Measurements from ENCODE around the gene TSPAN19. TPM values are rescaled to one million over a fixed set of nuclear protein-coding genes. Genes with fewer than 3 reads are reported as not detected.

TSPAN19 gene
- total RNA-seq, 1 experiment from 2014 or later: not detected

DNA sequence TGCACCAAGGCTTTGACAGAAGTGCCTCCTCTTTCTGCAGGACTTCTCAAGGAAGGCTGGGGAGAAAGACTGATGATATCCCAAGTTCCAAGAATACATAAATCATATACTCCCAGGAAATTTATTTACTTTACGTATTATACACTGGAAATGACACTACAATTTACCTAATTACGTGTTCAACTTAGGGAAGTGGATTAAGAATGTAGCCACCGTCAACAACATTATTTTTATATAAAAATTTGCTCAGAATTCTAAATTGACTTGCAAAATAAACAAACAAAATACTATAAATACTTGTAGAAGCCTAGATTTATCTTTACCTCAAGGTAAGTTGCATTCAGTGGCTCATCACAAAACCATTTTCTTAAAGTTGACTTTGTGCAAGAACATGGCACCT is 18.9 kb downstream of the TSPAN19 start:
- no peak for TF ChIP-seq SIN3A (IDR thresholded peaks at IDR 0.05; ENCODE audit: borderline replicate concordance, insufficient read depth, low read depth, low read length)
- no peak for TF ChIP-seq TCF7L2 (IDR thresholded peaks at IDR 0.05; ENCODE audit: low read depth, low read length)
- no peak for TF ChIP-seq POLR2AphosphoS5 (IDR thresholded peaks at IDR 0.05; ENCODE audit: low read depth, low read length)
- TF ChIP-seq, protein P1, sequence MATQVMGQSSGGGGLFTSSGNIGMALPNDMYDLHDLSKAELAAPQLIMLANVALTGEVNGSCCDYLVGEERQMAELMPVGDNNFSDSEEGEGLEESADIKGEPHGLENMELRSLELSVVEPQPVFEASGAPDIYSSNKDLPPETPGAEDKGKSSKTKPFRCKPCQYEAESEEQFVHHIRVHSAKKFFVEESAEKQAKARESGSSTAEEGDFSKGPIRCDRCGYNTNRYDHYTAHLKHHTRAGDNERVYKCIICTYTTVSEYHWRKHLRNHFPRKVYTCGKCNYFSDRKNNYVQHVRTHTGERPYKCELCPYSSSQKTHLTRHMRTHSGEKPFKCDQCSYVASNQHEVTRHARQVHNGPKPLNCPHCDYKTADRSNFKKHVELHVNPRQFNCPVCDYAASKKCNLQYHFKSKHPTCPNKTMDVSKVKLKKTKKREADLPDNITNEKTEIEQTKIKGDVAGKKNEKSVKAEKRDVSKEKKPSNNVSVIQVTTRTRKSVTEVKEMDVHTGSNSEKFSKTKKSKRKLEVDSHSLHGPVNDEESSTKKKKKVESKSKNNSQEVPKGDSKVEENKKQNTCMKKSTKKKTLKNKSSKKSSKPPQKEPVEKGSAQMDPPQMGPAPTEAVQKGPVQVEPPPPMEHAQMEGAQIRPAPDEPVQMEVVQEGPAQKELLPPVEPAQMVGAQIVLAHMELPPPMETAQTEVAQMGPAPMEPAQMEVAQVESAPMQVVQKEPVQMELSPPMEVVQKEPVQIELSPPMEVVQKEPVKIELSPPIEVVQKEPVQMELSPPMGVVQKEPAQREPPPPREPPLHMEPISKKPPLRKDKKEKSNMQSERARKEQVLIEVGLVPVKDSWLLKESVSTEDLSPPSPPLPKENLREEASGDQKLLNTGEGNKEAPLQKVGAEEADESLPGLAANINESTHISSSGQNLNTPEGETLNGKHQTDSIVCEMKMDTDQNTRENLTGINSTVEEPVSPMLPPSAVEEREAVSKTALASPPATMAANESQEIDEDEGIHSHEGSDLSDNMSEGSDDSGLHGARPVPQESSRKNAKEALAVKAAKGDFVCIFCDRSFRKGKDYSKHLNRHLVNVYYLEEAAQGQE (IDR thresholded peaks at IDR 0.05; ENCODE audit: insufficient read depth in 1 of 2, low read depth in 2 of 2, low read length in 1 of 2): no peak
- TF ChIP-seq, protein P2, sequence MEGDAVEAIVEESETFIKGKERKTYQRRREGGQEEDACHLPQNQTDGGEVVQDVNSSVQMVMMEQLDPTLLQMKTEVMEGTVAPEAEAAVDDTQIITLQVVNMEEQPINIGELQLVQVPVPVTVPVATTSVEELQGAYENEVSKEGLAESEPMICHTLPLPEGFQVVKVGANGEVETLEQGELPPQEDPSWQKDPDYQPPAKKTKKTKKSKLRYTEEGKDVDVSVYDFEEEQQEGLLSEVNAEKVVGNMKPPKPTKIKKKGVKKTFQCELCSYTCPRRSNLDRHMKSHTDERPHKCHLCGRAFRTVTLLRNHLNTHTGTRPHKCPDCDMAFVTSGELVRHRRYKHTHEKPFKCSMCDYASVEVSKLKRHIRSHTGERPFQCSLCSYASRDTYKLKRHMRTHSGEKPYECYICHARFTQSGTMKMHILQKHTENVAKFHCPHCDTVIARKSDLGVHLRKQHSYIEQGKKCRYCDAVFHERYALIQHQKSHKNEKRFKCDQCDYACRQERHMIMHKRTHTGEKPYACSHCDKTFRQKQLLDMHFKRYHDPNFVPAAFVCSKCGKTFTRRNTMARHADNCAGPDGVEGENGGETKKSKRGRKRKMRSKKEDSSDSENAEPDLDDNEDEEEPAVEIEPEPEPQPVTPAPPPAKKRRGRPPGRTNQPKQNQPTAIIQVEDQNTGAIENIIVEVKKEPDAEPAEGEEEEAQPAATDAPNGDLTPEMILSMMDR (IDR thresholded peaks at IDR 0.05): no peak
- POLR2A ChIA-PET: no interaction called here
- no peak for ATAC-seq
- Histone ChIP-seq H3K4me1 (ENCODE audit: control insufficient read depth, insufficient read depth, low read length) (no peaks in the 10 kb centered on the region), H3K9me3 (ENCODE audit: control insufficient read depth, insufficient read depth, low read depth, low read length) (no peaks in the 10 kb centered on the region), H3K27ac (ENCODE audit: low read length) (no peak overlapping the region), H3K36me3 (ENCODE audit: control insufficient read depth, insufficient read depth, low read length) (no peaks in the 10 kb centered on the region), H3K4me3 (ENCODE audit: low read depth in 2 of 2, low read length in 2 of 2) (no peak overlapping the region), H3K27me3 (ENCODE audit: control insufficient read depth, insufficient read depth, low read length) (no peaks in the 10 kb centered on the region)
- intact Hi-C loops (cut with micrococcal nuclease; ENCODE audit: unreplicated experiment) (no loop called here), in situ Hi-C loops (cut with HindIII; ENCODE audit: low pct_unique_long_range_greater_than_20kb, low sequenced_read_pairs) (no loop called here)
- BruUV-seq (replicated peaks): no TSS peak
- DNase-seq (ENCODE audit: low read depth, low spot score): no peak
- CTCF ChIA-PET: no interaction called here

DNA sequence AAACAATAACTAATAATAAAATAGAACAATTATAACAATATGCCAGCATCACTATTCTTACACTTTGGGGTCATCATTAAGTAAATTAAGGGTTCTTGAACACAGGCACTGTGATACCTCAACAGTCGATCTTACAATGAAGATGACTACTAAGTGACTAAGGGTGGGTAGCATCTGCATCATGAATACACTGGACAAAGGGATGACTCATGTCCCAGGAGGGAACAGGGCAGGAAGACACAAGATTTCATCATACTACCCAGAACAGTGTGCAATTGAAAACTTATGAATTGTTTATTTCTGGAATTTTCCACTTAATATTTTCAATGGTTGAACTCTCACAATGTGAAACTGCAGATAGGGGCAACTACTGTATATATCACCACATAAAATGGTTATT is 19.7 kb downstream of the TSPAN19 start:
- H3K27me3 ChIP-seq (ENCODE audit: control insufficient read depth, insufficient read depth, low read length): no peaks in the 10 kb centered on the region
- POLR2A ChIA-PET: no interaction called here
- intact Hi-C loops (cut with micrococcal nuclease; ENCODE audit: unreplicated experiment): no loop called here

More for the DNA sequence above, 19.7 kb downstream of the TSPAN19 start:
- in situ Hi-C loops (cut with HindIII; ENCODE audit: low pct_unique_long_range_greater_than_20kb, low sequenced_read_pairs): no loop called here
- BruUV-seq (replicated peaks): no TSS peak
- Histone ChIP-seq H3K36me3 (ENCODE audit: control insufficient read depth, insufficient read depth, low read length) (no peaks in the 10 kb centered on the region), H3K27ac (ENCODE audit: low read length) (no peak overlapping the region), H3K9me3 (ENCODE audit: control insufficient read depth, insufficient read depth, low read depth, low read length) (no peaks in the 10 kb centered on the region), H3K4me1 (ENCODE audit: control insufficient read depth, insufficient read depth, low read length) (no peaks in the 10 kb centered on the region), H3K4me3 (ENCODE audit: low read depth in 2 of 2, low read length in 2 of 2) (no peak overlapping the region)
- no peak for ATAC-seq
- CTCF ChIA-PET: no interaction called here
- TF ChIP-seq, protein P2 (IDR thresholded peaks at IDR 0.05): no peak
- TF ChIP-seq POLR2AphosphoS5 (IDR thresholded peaks at IDR 0.05; ENCODE audit: low read depth, low read length): no peak
- TF ChIP-seq, protein P1 (IDR thresholded peaks at IDR 0.05; ENCODE audit: insufficient read depth in 1 of 2, low read depth in 2 of 2, low read length in 1 of 2): no peak
- TF ChIP-seq TCF7L2 (IDR thresholded peaks at IDR 0.05; ENCODE audit: low read depth, low read length): no peak
- TF ChIP-seq SIN3A (IDR thresholded peaks at IDR 0.05; ENCODE audit: borderline replicate concordance, insufficient read depth, low read depth, low read length): no peak
- DNase-seq (ENCODE audit: low read depth, low spot score): peak; percentile 24

All from Panc1 (cell line).